RWPE1 (cell line): ENCODE data around the gene ZNF804B.

Experiments
- CTCF ChIA-PET: fragments of 350-600 bp; sonication (Branson Sonifier 250); formaldehyde crosslinking; extraction: SDS; loops from one replicate; lab custom pipeline; 2021; lab: Yijun Ruan, JAX
- POLR2A ChIA-PET: fragments of 400-600 bp; formaldehyde crosslinking; extraction: SDS; loops from one replicate; lab custom pipeline; 2020; ENCODE audit warnings: antibody characterized with exemption; ENCODE audit not compliant: low non-redundant PET; lab: Yijun Ruan, JAX
- DNase-seq: peaks from one replicate; pipeline ENCODE4 v3.0.0; 2012; ENCODE audit warnings: low spot score
- H3K27ac ChIP-seq: fragments of 450-650 bp; 2 replicates; pipeline ENCODE4 v1.5.1; 2017
- TF ChIP-seq, protein P1 (sequence below): fragments of 450-650 bp; conservative IDR thresholded peaks from 2 replicates; pipeline ENCODE4 v1.5.1; 2017; ENCODE audit warnings: low read depth, mild to moderate bottlenecking

The ZNF804B gene

DNA sequence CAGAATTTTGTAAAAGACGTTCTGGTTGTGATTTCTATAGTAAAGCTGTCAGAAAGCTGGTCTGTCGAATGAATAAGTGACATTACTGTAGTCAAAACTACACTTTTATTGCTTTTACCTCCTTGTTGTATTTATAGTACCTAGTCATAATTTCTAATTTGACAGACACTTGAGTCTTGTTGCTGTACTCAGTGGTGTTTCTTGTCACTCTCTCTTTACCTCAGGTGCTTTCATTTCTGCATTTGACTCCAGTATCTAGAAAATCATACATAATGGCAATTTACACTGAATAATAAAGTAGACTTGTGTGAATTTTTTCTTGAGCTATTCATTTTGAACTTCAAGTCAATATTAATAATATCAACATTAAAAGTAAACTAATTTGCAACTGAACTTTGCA, 293.6 kb downstream of the ZNF804B start:
- POLR2A ChIA-PET = no interaction called here
- TF ChIP-seq, protein P1, sequence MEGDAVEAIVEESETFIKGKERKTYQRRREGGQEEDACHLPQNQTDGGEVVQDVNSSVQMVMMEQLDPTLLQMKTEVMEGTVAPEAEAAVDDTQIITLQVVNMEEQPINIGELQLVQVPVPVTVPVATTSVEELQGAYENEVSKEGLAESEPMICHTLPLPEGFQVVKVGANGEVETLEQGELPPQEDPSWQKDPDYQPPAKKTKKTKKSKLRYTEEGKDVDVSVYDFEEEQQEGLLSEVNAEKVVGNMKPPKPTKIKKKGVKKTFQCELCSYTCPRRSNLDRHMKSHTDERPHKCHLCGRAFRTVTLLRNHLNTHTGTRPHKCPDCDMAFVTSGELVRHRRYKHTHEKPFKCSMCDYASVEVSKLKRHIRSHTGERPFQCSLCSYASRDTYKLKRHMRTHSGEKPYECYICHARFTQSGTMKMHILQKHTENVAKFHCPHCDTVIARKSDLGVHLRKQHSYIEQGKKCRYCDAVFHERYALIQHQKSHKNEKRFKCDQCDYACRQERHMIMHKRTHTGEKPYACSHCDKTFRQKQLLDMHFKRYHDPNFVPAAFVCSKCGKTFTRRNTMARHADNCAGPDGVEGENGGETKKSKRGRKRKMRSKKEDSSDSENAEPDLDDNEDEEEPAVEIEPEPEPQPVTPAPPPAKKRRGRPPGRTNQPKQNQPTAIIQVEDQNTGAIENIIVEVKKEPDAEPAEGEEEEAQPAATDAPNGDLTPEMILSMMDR = no peak

DNA sequence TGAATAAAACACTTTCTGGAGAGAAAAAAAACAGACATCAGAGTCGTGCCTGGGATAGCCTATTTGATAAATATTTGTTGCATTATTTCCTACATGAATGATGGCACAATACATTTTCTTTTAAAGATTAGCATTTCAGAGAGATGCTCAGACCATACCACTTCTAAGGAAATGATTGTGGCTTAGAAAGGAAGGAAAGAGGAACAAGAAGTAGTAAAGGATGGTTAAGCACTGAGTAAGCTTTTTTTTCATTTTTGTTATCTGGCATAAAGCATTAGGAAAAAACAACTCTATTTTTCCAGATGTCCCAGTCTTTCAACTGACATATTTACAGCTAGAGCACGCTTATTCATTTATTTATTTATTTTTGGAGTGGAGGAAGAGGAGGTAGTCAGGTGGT, 294.9 kb downstream of the ZNF804B start:
- TF ChIP-seq, protein P1 = no peak
- H3K27ac ChIP-seq = no peak overlapping the region
- ChIA-PET CTCF (interaction anchor here (0.6 kb wide), 1 partner anchor 8 kb away, joined by 4 read pairs; no protein-coding TSS in a partner anchor), POLR2A (no interaction called here)
- DNase-seq = no peak

More for the DNA sequence above, 293.6 kb downstream of the ZNF804B start:
- CTCF ChIA-PET = no interaction called here
- H3K27ac ChIP-seq = no peak overlapping the region
- no peak for DNase-seq

DNA sequence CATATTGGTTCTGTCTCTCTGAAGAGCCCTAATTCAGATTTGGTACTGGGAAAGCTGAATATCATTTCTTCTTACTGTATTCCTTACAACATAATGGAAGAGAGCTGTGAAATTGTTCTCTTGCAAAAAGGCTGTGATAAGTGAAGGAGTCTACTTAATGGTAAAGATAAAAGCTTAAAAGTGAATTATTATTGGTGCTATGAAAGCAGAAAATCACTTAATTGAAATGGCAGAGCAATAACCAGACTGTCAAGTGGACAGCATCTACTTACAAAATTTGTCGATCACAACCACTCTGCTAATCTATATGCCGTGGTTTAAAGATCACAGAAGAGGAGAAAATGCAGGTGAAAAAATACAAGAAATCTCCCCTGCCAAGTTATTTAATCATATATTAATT, 300.7 kb downstream of the ZNF804B start:
- no peak for DNase-seq
- CTCF ChIA-PET = no interaction called here
- no peak overlapping the region for H3K27ac ChIP-seq
- TF ChIP-seq, protein P1 = no peak
- POLR2A ChIA-PET = no interaction called here

DNA sequence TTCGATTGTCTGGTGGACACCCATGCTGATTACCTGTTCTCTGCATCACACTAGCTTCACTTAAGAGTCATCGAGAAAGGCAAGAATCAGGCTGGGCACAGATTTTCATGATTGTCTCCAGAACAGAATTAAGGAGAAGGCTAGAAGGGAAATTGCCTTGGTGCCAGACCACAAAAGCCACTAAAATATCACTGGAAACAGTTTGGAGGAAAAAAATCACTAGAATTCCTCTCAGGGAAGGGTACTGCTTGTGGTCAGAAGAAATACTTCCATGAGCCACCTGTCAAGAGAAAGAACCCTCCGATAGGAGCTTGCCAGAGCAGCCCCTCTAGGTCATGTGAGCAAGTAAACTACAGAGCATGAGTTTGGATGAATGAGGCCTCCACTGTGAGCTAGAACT, 305.3 kb downstream of the ZNF804B start:
- ChIA-PET CTCF (no interaction called here), POLR2A (no interaction called here)
- DNase-seq = no peak
- H3K27ac ChIP-seq = no peak overlapping the region
- TF ChIP-seq, protein P1 = no peak

DNA sequence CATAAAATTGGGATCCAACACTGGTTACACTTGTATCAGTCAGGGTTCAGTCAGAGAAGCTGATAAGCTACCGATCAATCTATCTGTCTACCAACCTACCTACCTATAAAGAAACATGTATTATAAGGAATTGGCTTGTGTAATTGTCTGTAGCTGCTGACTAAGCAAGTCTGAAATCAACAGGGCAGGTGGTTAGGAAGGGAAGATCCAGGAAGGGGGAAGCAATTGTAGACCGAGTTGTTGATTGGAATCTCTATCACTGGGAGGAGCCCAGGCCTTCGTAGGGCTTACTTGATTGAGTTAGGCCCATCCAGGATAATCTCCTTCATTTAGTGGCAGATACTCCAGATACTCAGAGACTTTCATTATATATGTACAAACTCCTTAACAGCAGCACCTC, 307.5 kb downstream of the ZNF804B start:
- CTCF ChIA-PET = no interaction called here
- TF ChIP-seq, protein P1 = no peak
- no peak overlapping the region for H3K27ac ChIP-seq
- POLR2A ChIA-PET = no interaction called here
- DNase-seq = no peak

DNA sequence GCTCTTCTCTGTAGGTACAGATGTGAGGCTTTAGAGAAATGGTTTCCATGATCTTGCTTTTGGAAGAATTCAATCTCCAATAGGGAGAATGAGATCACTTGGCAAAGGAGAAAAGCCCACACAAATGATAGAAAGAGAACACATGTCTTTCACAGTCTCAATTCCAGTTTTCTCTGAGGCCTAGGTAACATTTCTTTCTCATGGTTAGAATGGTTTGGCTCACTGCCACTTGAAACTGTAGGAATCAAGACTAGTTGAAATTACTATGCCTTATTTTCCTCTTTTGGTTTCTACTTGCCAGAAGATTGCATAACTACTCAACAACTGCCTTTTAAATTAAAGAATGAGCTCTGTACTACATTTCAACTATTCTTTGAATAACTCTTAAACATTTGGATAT, 312.6 kb downstream of the ZNF804B start:
- POLR2A ChIA-PET = no interaction called here
- no peak for DNase-seq
- no peak overlapping the region for H3K27ac ChIP-seq
- TF ChIP-seq, protein P1 = no peak
- CTCF ChIA-PET = no interaction called here

DNA sequence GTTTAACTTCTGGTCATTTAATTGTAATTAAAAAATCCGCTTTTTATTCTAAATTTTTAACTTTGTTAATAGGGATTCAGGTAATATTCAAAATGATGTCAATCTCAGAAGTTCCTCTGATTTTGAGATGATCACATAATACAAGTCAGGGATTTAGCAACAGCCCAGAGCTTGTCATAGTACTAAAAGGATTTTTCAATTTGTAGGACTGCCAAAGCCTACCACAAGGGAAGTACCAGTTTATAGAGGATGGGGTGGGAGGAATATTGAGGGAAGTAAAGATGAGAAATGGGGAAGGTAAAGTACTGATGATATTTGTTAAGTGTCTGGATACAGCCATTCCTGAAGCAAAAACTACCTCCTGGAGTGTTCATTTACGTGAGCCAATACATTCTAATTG, 314.3 kb downstream of the ZNF804B start:
- TF ChIP-seq, protein P1 = no peak
- no peak overlapping the region for H3K27ac ChIP-seq
- no peak for DNase-seq
- ChIA-PET POLR2A (no interaction called here), CTCF (no interaction called here)
